ENCODE data around the gene ACTL6B. TPM values are rescaled to one million over a fixed set of nuclear protein-coding genes. Genes with fewer than 3 reads are reported as not detected.
A peak's percentile ranks its signal among the peaks of the same experiment; 100 is the strongest.

The ACTL6B gene
- total and polyA plus RNA-seq, 2 of the 8 experiments (the other 6 are each of a cell fraction or from before 2014, with no cell fraction given): 2.1 to 4.5 TPM

- H3K27ac ChIP-seq (ENCODE audit: low read depth, low read length): peak overlapping the region; percentile 55; the same call in 1 of the 2 replicates
- H2BK20ac ChIP-seq (ENCODE audit: low read length): no peak overlapping the region
- ChIA-PET CTCF (ENCODE audit: partially characterized antibody) (interaction anchor here (0.7 to 20.7 kb wide), 10 partner anchors 13 to 156 kb away, joined by 3 to 254 read pairs (median 4); partner anchors contain the start of gene POP7), POLR2A (ENCODE audit: partially characterized antibody) (interaction anchor here (0.7 to 14.3 kb wide), 11 partner anchors 9 to 267 kb away, joined by 3 to 257 read pairs (median 4); partner anchors contain the start of genes ACTL6B, MEPCE, POP7 and ZCWPW1)
- H4K20me1 ChIP-seq (replicated peaks in 1 of 2; ENCODE audit: control insufficient read depth in 1 of 2, insufficient read depth in 2 of 2, low read length in 2 of 2): peaks cover 6 to 12% of the 10 kb centered on the region in 2 experiments
- peak overlapping the region; percentile 92 for H2BK12ac ChIP-seq (ENCODE audit: low read depth, low read length)
- no peak overlapping the region for H3K14ac ChIP-seq (ENCODE audit: insufficient read length)
- H3K4me3 ChIP-seq (ENCODE audit: extremely low read depth in 1 of 4, insufficient read depth in 2 of 4, low read depth in 3 of 4, low read length in 4 of 4): peak overlapping the region in 1 of 4 experiments; percentile 36; a peak in 3 of 8 replicates
- H3K4ac ChIP-seq (replicated peaks; ENCODE audit: insufficient read length, low read depth, low read length): no peak overlapping the region
- no peak overlapping the region for H4K8ac ChIP-seq (ENCODE audit: extremely low read depth, insufficient read depth, low read length)
- FAIRE-seq (no peak), DNase-seq (ENCODE audit: low read depth in 1 of 2, low spot score in 2 of 2) (no peak)
- TF ChIP-seq SP2 (IDR thresholded peaks at IDR 0.05; ENCODE audit: low read length): no peak
- TF ChIP-seq KDM1A (IDR thresholded peaks at IDR 0.05; ENCODE audit: borderline replicate concordance, low read length): peak; percentile 51; the same call in 1 of the 2 replicates
- peaks cover 11 to 25% of the 10 kb centered on the region in 2 experiments for H3K79me2 ChIP-seq (ENCODE audit: control insufficient read depth in 1 of 2, insufficient read depth in 2 of 2, low read length in 2 of 2)
- H2BK15ac ChIP-seq (ENCODE audit: low read length): no peak overlapping the region
- peak overlapping the region; percentile 85 for H4K91ac ChIP-seq (replicated peaks; ENCODE audit: insufficient read length, low read length)
- peaks cover 15% of the 10 kb centered on the region for H3K23me2 ChIP-seq (ENCODE audit: low read depth, low read length)
- peak overlapping the region; percentile 70 for H3K56ac ChIP-seq (replicated peaks; ENCODE audit: insufficient read length, low read depth, low read length)
- no peak overlapping the region for H3K23ac ChIP-seq (ENCODE audit: insufficient read length)
- H4K5ac ChIP-seq (ENCODE audit: insufficient read length, low read depth, low read length): peak overlapping the region; percentile 76
- H3K4me1 ChIP-seq (replicated peaks in 1 of 4; ENCODE audit: control insufficient read depth in 3 of 4, insufficient read depth in 4 of 4, low read length in 3 of 4): peaks cover 6 to 15% (median 10%) of the 10 kb centered on the region in 4 experiments
- H3K9ac ChIP-seq (replicated peaks in 1 of 4; ENCODE audit: extremely low read depth in 1 of 4, low read depth in 3 of 4, low read length in 3 of 4): peak overlapping the region in 2 of 4 experiments; percentile 20 to 55; a peak in 2 of 7 replicates
- H3K36me3 ChIP-seq (ENCODE audit: control insufficient read depth in 2 of 4, insufficient read depth in 4 of 4, low read length in 3 of 4): no peaks in the 10 kb centered on the region; a peak in 1 of 8 replicates
- H3K4me2 ChIP-seq (ENCODE audit: insufficient read depth in 1 of 2, low read depth in 2 of 2, low read length in 2 of 2): peak overlapping the region; percentile 52 to 65
- H2BK5ac ChIP-seq (ENCODE audit: low read depth, low read length): peak overlapping the region; percentile 96
- H2AK5ac ChIP-seq (ENCODE audit: low read depth, low read length): peak overlapping the region; percentile 57; the same call in 1 of the 2 replicates
- peak overlapping the region; percentile 97 for H2BK120ac ChIP-seq (replicated peaks; ENCODE audit: low read depth, low read length)
- no peaks in the 10 kb centered on the region for H3K9me3 ChIP-seq (ENCODE audit: insufficient read depth in 2 of 2, low read depth in 1 of 2, low read length in 1 of 2)
- no peaks in the 10 kb centered on the region for H3K27me3 ChIP-seq (replicated peaks in 1 of 4; ENCODE audit: control insufficient read depth in 3 of 4, extremely low read depth in 1 of 4, insufficient read depth in 3 of 4, low read length in 3 of 4)
- H3K18ac ChIP-seq (ENCODE audit: extremely low read depth, low read length): peak overlapping the region; percentile 92
- WGBS, 2 experiments (ENCODE audit: extremely low coverage in 1 of 2, insufficient coverage in 1 of 2, insufficient read length in 1 of 2, insufficient replicate concordance in 2 of 2, low coverage in 1 of 2, low lambda C conversion rate in 2 of 2, missing lambda C conversion rate in 1 of 2): 91% methylated on average over 6 of the region's 6 CpGs; no CpG with 5 or more reads in 1 of the 2 experiments
- H3K79me1 ChIP-seq (ENCODE audit: low read depth, low read length): peaks cover 3% of the 10 kb centered on the region
- no peak overlapping the region for H2AFZ ChIP-seq (ENCODE audit: low read length)
Measured at GRCh38 chr7:100696123-100696521, 39.9 kb upstream of the ACTL6B start.

Data from H1 (cell line).